Parathyroid adenoma (tissue), 2 donors: Measurements from ENCODE around the gene ACVR1B.

Source experiments
- H2AFZ ChIP-seq: fragments of 300-600 bp; sonication (generic); one replicate; pipeline ENCODE4 v1.7.0; 2017; ENCODE audit warnings: antibody characterized with exemption, mild to moderate bottlenecking
- H3K27ac ChIP-seq: fragments of 300-600 bp; sonication (generic); one replicate; pipeline ENCODE4 v1.7.0; 2017
- H3K27me3 ChIP-seq: fragments of 300-600 bp; sonication (generic); one replicate; pipeline ENCODE4 v1.7.0; 2017; ENCODE audit warnings: low read length; ENCODE audit not compliant: control insufficient read depth, insufficient read depth
- H3K36me3 ChIP-seq: fragments of 300-600 bp; sonication (generic); one replicate; pipeline ENCODE4 v1.7.0; 2017; ENCODE audit warnings: low read length; ENCODE audit not compliant: control insufficient read depth, insufficient read depth
- H3K4me1 ChIP-seq: fragments of 300-600 bp; sonication (generic); one replicate; pipeline ENCODE4 v1.7.0; 2017; ENCODE audit warnings: control low read depth
- H3K4me2 ChIP-seq: fragments of 300-600 bp; sonication (generic); one replicate; pipeline ENCODE4 v1.7.0; 2017; ENCODE audit warnings: low read length
- H3K4me3 ChIP-seq: fragments of 300-600 bp; sonication (generic); one replicate; pipeline ENCODE4 v1.7.0; 2017; ENCODE audit warnings: low read depth, low read length
- H3K79me2 ChIP-seq: fragments of 300-600 bp; sonication (generic); one replicate; pipeline ENCODE4 v1.7.0; 2017; ENCODE audit warnings: control low read depth
- H3K9ac ChIP-seq: fragments of 300-600 bp; sonication (generic); one replicate; pipeline ENCODE4 v1.7.0; 2017; ENCODE audit warnings: mild to moderate bottlenecking
- H3K9me3 ChIP-seq: fragments of 300-600 bp; sonication (generic); one replicate; pipeline ENCODE4 v1.7.0; 2017; ENCODE audit warnings: low read length; ENCODE audit not compliant: control insufficient read depth
- TF ChIP-seq, protein P1 (sequence below): fragments of 300-600 bp; sonication (generic); IDR thresholded peaks from one replicate; pipeline ENCODE4 v1.7.0; 2017; ENCODE audit warnings: antibody characterized with exemption, mild to moderate bottlenecking
- donor health status: primary hyperparathyroidism.

ACVR1B gene

DNA sequence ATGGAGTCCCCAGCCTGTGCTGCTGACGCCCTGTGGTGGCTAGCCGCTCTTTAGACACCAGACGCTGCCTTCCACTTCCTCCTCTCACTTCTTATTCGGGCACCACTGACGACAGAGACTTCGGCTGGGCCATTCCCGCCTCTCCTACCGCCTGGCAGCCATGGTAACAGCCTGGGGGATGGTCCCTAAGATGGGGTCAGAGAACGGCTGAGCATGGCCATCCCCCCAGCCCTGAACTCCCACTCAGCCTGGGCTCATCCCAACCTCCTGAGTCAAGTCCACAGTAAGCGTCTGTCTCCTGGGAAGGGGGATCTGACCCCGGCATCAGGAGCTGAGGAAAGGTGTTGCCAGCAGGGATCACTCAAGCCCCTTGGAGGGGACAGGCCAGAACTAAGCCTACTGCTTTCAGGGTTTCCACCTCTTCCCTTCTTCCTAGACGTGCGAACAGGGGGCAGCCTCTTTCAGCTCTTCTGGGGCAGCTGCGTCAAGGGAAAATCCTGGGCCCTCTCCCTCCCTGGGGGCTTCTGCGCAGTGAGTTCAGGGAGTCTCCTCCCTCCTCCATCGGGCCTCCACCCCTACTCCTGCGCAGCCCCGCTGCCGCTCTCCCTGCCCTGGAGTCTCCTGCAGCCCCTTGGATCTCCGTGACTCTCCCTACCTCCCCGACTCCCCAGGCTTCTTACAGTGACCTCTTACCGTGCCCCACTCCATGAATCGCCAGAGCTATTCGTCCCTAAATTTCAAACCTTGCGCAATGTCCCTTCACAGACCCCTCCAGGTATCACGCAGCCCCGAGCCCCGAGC lies 54.6 kb downstream of the ACVR1B start:
- no peaks in the 10 kb centered on the region for H3K27me3 ChIP-seq
- H3K9ac ChIP-seq = no peak overlapping the region
- H3K27ac ChIP-seq = no peak overlapping the region
- no peak overlapping the region for H3K4me3 ChIP-seq
- peak overlapping the region; percentile 72 for H2AFZ ChIP-seq
- TF ChIP-seq, protein P1, sequence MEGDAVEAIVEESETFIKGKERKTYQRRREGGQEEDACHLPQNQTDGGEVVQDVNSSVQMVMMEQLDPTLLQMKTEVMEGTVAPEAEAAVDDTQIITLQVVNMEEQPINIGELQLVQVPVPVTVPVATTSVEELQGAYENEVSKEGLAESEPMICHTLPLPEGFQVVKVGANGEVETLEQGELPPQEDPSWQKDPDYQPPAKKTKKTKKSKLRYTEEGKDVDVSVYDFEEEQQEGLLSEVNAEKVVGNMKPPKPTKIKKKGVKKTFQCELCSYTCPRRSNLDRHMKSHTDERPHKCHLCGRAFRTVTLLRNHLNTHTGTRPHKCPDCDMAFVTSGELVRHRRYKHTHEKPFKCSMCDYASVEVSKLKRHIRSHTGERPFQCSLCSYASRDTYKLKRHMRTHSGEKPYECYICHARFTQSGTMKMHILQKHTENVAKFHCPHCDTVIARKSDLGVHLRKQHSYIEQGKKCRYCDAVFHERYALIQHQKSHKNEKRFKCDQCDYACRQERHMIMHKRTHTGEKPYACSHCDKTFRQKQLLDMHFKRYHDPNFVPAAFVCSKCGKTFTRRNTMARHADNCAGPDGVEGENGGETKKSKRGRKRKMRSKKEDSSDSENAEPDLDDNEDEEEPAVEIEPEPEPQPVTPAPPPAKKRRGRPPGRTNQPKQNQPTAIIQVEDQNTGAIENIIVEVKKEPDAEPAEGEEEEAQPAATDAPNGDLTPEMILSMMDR = no peak
- no peaks in the 10 kb centered on the region for H3K36me3 ChIP-seq
- peaks cover 2% of the 10 kb centered on the region for H3K4me1 ChIP-seq
- peak overlapping the region; percentile 83 for H3K4me2 ChIP-seq
- no peaks in the 10 kb centered on the region for H3K9me3 ChIP-seq
- H3K79me2 ChIP-seq = no peaks in the 10 kb centered on the region

DNA sequence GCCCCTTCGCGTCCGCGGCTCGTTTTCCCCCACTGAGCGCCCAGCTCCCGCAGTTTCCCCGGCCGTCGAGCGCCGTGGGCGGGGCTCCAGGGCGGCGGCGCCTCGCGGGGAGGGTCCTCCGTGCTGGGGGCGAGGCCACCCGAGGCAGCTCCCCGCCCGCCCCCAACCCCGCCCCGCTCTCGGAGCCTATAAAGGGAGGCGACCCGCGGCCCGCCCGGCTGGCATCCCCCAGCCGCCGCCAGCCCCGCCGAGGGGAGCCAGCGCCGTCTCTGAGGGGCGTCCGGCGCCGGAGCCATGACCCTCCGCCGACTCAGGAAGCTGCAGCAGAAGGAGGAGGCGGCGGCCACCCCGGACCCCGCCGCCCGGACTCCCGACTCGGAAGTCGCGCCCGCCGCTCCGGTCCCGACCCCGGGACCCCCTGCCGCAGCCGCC lies 55.2 kb downstream of the ACVR1B start, which contains the start of gene TAMALIN:
TAMALIN (plus strand) TSS at position 221 of the 432 bp plus-strand sequence; CDS start at position 295, 74 bp downstream.
- H3K27ac ChIP-seq = peak within 1 kb of the TSS; percentile 72
- H3K9ac ChIP-seq = no peak within 1 kb of the TSS
- peaks cover 2% of the 10 kb centered on the region for H3K4me1 ChIP-seq
- H3K4me3 ChIP-seq = peak within 1 kb of the TSS; percentile 62
- H2AFZ ChIP-seq = peak within 1 kb of the TSS; percentile 72
- H3K9me3 ChIP-seq = no peaks in the 10 kb centered on the region
- no peaks in the 10 kb centered on the region for H3K79me2 ChIP-seq
- TF ChIP-seq, protein P1 = no peak
- no peaks in the 10 kb centered on the region for H3K36me3 ChIP-seq
- no peaks in the 10 kb centered on the region for H3K27me3 ChIP-seq
- peak within 1 kb of the TSS; percentile 83 for H3K4me2 ChIP-seq

DNA sequence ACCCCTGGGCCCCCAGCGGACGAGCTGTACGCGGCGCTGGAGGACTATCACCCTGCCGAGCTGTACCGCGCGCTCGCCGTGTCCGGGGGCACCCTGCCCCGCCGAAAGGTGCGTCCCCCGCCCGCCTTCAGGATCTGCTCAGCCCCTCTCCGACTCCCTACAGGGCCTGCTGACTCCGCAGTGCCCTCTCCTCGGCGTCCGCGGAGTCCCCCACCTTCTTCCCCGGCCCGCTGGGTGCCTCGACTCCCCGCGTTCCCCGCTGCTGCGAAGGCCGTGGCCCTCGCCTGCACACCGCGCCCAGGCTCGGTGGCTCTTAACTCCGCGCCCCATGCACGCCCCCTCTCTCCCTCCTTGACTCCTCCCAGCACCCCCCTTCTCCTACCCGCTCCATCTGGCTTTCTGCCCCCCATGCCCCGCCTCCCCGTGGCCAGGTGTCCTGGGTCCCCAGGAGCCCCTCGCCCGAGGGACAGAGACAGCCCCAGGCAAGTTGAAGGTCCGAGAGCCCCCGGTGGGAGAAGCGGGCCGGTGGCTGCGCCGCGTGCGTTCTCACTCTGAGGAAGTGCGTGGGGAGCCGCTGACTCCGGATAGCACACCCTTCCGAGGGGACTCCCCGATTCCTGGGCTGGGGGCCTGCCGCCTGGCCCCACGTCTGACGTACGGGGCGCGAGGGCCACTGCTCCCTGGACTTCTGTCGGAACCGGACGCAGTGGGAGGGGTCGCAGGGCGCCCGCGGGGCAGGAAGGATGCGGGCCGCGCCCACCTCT lies 55.8 kb downstream of the ACVR1B start:
- H3K27ac ChIP-seq = peak overlapping the region; percentile 72
- peak overlapping the region; percentile 34 for H2AFZ ChIP-seq
- H3K79me2 ChIP-seq = no peaks in the 10 kb centered on the region
- peak overlapping the region; percentile 83 for H3K4me2 ChIP-seq
- H3K9ac ChIP-seq = no peak overlapping the region
- no peaks in the 10 kb centered on the region for H3K36me3 ChIP-seq
- peak overlapping the region; percentile 62 for H3K4me3 ChIP-seq
- TF ChIP-seq, protein P1 = no peak
- peaks cover 2% of the 10 kb centered on the region for H3K4me1 ChIP-seq
- H3K27me3 ChIP-seq = no peaks in the 10 kb centered on the region
- H3K9me3 ChIP-seq = no peaks in the 10 kb centered on the region

DNA sequence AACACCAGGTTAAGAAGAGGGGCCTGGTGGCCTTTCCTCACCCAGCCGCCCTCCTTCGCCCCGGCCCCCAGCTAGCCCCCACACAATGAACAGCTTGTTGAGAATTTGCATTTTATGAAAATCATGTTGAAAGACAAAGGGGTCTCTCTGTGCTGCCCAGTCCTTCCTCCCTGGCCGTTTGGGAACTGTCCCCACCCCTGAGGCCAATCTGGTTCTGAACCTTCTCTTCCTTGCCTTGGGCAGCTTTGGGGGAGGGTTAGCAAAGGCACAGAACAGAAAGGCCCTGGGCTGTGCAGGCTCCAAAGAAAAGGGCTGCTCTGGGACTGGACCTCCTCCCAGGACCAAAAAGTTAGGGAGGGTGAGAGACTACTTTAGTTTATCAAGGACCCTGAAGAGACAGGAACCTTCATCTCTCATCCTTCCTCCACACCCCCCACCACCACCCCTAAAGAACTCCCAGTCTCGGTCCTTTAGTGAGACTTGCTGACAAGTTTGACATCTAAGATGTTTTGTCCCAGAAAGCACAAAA lies 56.5 kb downstream of the ACVR1B start:
- Histone ChIP-seq H2AFZ (no peak overlapping the region), H3K4me3 (peak overlapping the region; percentile 62), H3K27ac (peak overlapping the region; percentile 72), H3K27me3 (no peaks in the 10 kb centered on the region), H3K4me1 (peaks cover 2% of the 10 kb centered on the region), H3K4me2 (peak overlapping the region; percentile 51), H3K36me3 (no peaks in the 10 kb centered on the region), H3K9me3 (no peaks in the 10 kb centered on the region), H3K9ac (no peak overlapping the region), H3K79me2 (no peaks in the 10 kb centered on the region)
- TF ChIP-seq, protein P1 = no peak
